ENCODE data around the gene CLNS1A. TPM values are rescaled to one million over a fixed set of nuclear protein-coding genes. Genes with fewer than 3 reads are reported as not detected.

Gene CLNS1A
- total and polyA plus RNA-seq, 5 donors from 2014 or later = 66.9 to 131 (median 105) TPM

GRCh38 chr11:77661670-77662069 is 24.1 kb upstream of the CLNS1A start:
- Histone ChIP-seq H3K9me3 (ENCODE audit: control insufficient read depth in 2 of 2, low read length in 2 of 2) (no peaks in the 10 kb centered on the region), H3K36me3 (ENCODE audit: control insufficient read depth, insufficient read depth, low read length) (peaks cover 21% of the 10 kb centered on the region), H3K4me3 (ENCODE audit: low read depth, low read length) (no peak overlapping the region), H3K27me3 (ENCODE audit: control insufficient read depth, insufficient read depth, low read length) (no peaks in the 10 kb centered on the region), H3K4me1 (ENCODE audit: control insufficient read depth, insufficient read depth, low read length, poor library complexity, severe bottlenecking) (no peaks in the 10 kb centered on the region), H3K27ac (ENCODE audit: insufficient read depth, low read length, poor library complexity, severe bottlenecking) (no peak overlapping the region)
- H3K9me3 Mint-ChIP-seq = no peaks in the 10 kb centered on the region
- DNase-seq (no peak), ATAC-seq (ENCODE audit: low read depth in 2 of 2) (no peak)
- H3K4me3 Mint-ChIP-seq = no peak overlapping the region
- no peaks in the 10 kb centered on the region for H3K4me1 Mint-ChIP-seq
- peaks cover 7% of the 10 kb centered on the region for H3K36me3 Mint-ChIP-seq
- no peaks in the 10 kb centered on the region for H3K27me3 Mint-ChIP-seq
- H3K27ac Mint-ChIP-seq = no peak overlapping the region

- no peaks in the 10 kb centered on the region for H3K27me3 ChIP-seq (ENCODE audit: control insufficient read depth, insufficient read depth, low read length)
- no peak for DNase-seq
- peaks cover 3% of the 10 kb centered on the region for H3K36me3 Mint-ChIP-seq
These were observed 23.4 kb upstream of the CLNS1A start for GRCh38 chr11:77660947-77661346.

GRCh38 chr11:77658213-77659013 is 20.8 kb upstream of the CLNS1A start:
- peak overlapping the region in 1 of 3 donors; percentile 1 for H3K27ac Mint-ChIP-seq

More at GRCh38 chr11:77660947-77661346, 23.4 kb upstream of the CLNS1A start:
- ATAC-seq (ENCODE audit: low read depth in 2 of 2) = no peak
- H3K4me1 ChIP-seq (ENCODE audit: control insufficient read depth, insufficient read depth, low read length, poor library complexity, severe bottlenecking) = no peaks in the 10 kb centered on the region
- H3K36me3 ChIP-seq (ENCODE audit: control insufficient read depth, insufficient read depth, low read length) = peaks cover 15% of the 10 kb centered on the region
- H3K27ac ChIP-seq (ENCODE audit: insufficient read depth, low read length, poor library complexity, severe bottlenecking) = no peak overlapping the region
- peak overlapping the region in 1 of 3 donors; percentile 33 for H3K27ac Mint-ChIP-seq
- H3K9me3 Mint-ChIP-seq = no peaks in the 10 kb centered on the region
- no peaks in the 10 kb centered on the region for H3K4me1 Mint-ChIP-seq
- H3K4me3 Mint-ChIP-seq = no peak overlapping the region
- no peaks in the 10 kb centered on the region for H3K9me3 ChIP-seq (ENCODE audit: control insufficient read depth in 2 of 2, low read length in 2 of 2)
- H3K27me3 Mint-ChIP-seq = no peaks in the 10 kb centered on the region
- H3K4me3 ChIP-seq (ENCODE audit: low read depth, low read length) = no peak overlapping the region

GRCh38 chr11:77656362-77656761 is 18.8 kb upstream of the CLNS1A start:
- no peaks in the 10 kb centered on the region for H3K36me3 ChIP-seq (ENCODE audit: control insufficient read depth, insufficient read depth, low read length)
- DNase-seq = no peak
- Mint-ChIP-seq H3K27me3 (no peaks in the 10 kb centered on the region), H3K4me3 (peak overlapping the region in 1 of 4 donors; percentile 15), H3K36me3 (no peaks in the 10 kb centered on the region), H3K4me1 (no peaks in the 10 kb centered on the region), H3K9me3 (no peaks in the 10 kb centered on the region), H3K27ac (no peak overlapping the region)
- no peaks in the 10 kb centered on the region for H3K27me3 ChIP-seq (ENCODE audit: control insufficient read depth, insufficient read depth, low read length)
- no peak overlapping the region for H3K4me3 ChIP-seq (ENCODE audit: low read depth, low read length)
- H3K4me1 ChIP-seq (ENCODE audit: control insufficient read depth, insufficient read depth, low read length, poor library complexity, severe bottlenecking) = no peaks in the 10 kb centered on the region
- H3K27ac ChIP-seq (ENCODE audit: insufficient read depth, low read length, poor library complexity, severe bottlenecking) = no peak overlapping the region
- ATAC-seq (ENCODE audit: low read depth in 2 of 2) = no peak
- no peaks in the 10 kb centered on the region for H3K9me3 ChIP-seq (ENCODE audit: control insufficient read depth in 2 of 2, low read length in 2 of 2)

More at GRCh38 chr11:77658213-77659013, 20.8 kb upstream of the CLNS1A start:
- H3K9me3 Mint-ChIP-seq = no peaks in the 10 kb centered on the region
- Histone ChIP-seq H3K27me3 (ENCODE audit: control insufficient read depth, insufficient read depth, low read length) (no peaks in the 10 kb centered on the region), H3K36me3 (ENCODE audit: control insufficient read depth, insufficient read depth, low read length) (no peaks in the 10 kb centered on the region), H3K4me1 (ENCODE audit: control insufficient read depth, insufficient read depth, low read length, poor library complexity, severe bottlenecking) (no peaks in the 10 kb centered on the region), H3K27ac (ENCODE audit: insufficient read depth, low read length, poor library complexity, severe bottlenecking) (no peak overlapping the region), H3K4me3 (ENCODE audit: low read depth, low read length) (no peak overlapping the region), H3K9me3 (ENCODE audit: control insufficient read depth in 2 of 2, low read length in 2 of 2) (no peaks in the 10 kb centered on the region)
- no peaks in the 10 kb centered on the region for H3K36me3 Mint-ChIP-seq
- no peaks in the 10 kb centered on the region for H3K4me1 Mint-ChIP-seq
- ATAC-seq (ENCODE audit: low read depth in 2 of 2) = no peak
- H3K4me3 Mint-ChIP-seq = no peak overlapping the region
- no peaks in the 10 kb centered on the region for H3K27me3 Mint-ChIP-seq
- DNase-seq = no peak

GRCh38 chr11:77654770-77655434 is 17.3 kb upstream of the CLNS1A start:
- Histone ChIP-seq H3K9me3 (ENCODE audit: control insufficient read depth in 2 of 2, low read length in 2 of 2) (no peaks in the 10 kb centered on the region), H3K27me3 (ENCODE audit: control insufficient read depth, insufficient read depth, low read length) (no peaks in the 10 kb centered on the region)
- ATAC-seq (ENCODE audit: low read depth in 2 of 2) = no peak

GRCh38 chr11:77650123-77650522 is 12.5 kb upstream of the CLNS1A start:
- Mint-ChIP-seq H3K27ac (no peak overlapping the region), H3K9me3 (no peaks in the 10 kb centered on the region), H3K4me3 (no peak overlapping the region), H3K36me3 (no peaks in the 10 kb centered on the region), H3K27me3 (peaks cover 18% of the 10 kb centered on the region), H3K4me1 (no peaks in the 10 kb centered on the region)
- Histone ChIP-seq H3K4me1 (ENCODE audit: control insufficient read depth, insufficient read depth, low read length, poor library complexity, severe bottlenecking) (no peaks in the 10 kb centered on the region), H3K4me3 (ENCODE audit: low read depth, low read length) (no peak overlapping the region), H3K36me3 (ENCODE audit: control insufficient read depth, insufficient read depth, low read length) (no peaks in the 10 kb centered on the region), H3K27ac (ENCODE audit: insufficient read depth, low read length, poor library complexity, severe bottlenecking) (no peak overlapping the region), H3K27me3 (ENCODE audit: control insufficient read depth, insufficient read depth, low read length) (peaks cover 8% of the 10 kb centered on the region), H3K9me3 (ENCODE audit: control insufficient read depth in 2 of 2, low read length in 2 of 2) (no peaks in the 10 kb centered on the region)
- DNase-seq (no peak), ATAC-seq (ENCODE audit: low read depth in 2 of 2) (no peak)

More at GRCh38 chr11:77654770-77655434, 17.3 kb upstream of the CLNS1A start:
- no peak overlapping the region for H3K4me3 ChIP-seq (ENCODE audit: low read depth, low read length)
- H3K27ac ChIP-seq (ENCODE audit: insufficient read depth, low read length, poor library complexity, severe bottlenecking) = no peak overlapping the region
- H3K36me3 Mint-ChIP-seq = no peaks in the 10 kb centered on the region
- H3K4me3 Mint-ChIP-seq = no peak overlapping the region
- no peaks in the 10 kb centered on the region for H3K4me1 Mint-ChIP-seq
- H3K9me3 Mint-ChIP-seq = no peaks in the 10 kb centered on the region
- DNase-seq = no peak
- no peaks in the 10 kb centered on the region for H3K36me3 ChIP-seq (ENCODE audit: control insufficient read depth, insufficient read depth, low read length)
- H3K27ac Mint-ChIP-seq = no peak overlapping the region
- peaks cover 4% of the 10 kb centered on the region for H3K27me3 Mint-ChIP-seq
- H3K4me1 ChIP-seq (ENCODE audit: control insufficient read depth, insufficient read depth, low read length, poor library complexity, severe bottlenecking) = no peaks in the 10 kb centered on the region

GRCh38 chr11:77647654-77648305 is 10.2 kb upstream of the CLNS1A start:
- Histone ChIP-seq H3K27me3 (ENCODE audit: control insufficient read depth, insufficient read depth, low read length) (peaks cover 8% of the 10 kb centered on the region), H3K4me3 (ENCODE audit: low read depth, low read length) (no peak overlapping the region), H3K36me3 (ENCODE audit: control insufficient read depth, insufficient read depth, low read length) (no peaks in the 10 kb centered on the region), H3K4me1 (ENCODE audit: control insufficient read depth, insufficient read depth, low read length, poor library complexity, severe bottlenecking) (no peaks in the 10 kb centered on the region), H3K27ac (ENCODE audit: insufficient read depth, low read length, poor library complexity, severe bottlenecking) (no peak overlapping the region), H3K9me3 (ENCODE audit: control insufficient read depth in 2 of 2, low read length in 2 of 2) (no peaks in the 10 kb centered on the region)
- Mint-ChIP-seq H3K36me3 (no peaks in the 10 kb centered on the region), H3K4me1 (no peaks in the 10 kb centered on the region), H3K9me3 (peaks cover 0 to 2% (median 0%) of the 10 kb centered on the region in 7 donors), H3K27me3 (peaks cover 38% of the 10 kb centered on the region), H3K27ac (peak overlapping the region in 1 of 3 donors; percentile 32), H3K4me3 (no peak overlapping the region)
- no peak for DNase-seq
- no peak for ATAC-seq (ENCODE audit: low read depth in 2 of 2)

All from CD4-positive, CD25-positive, alpha-beta regulatory T cell (primary cell).